ENCODE data around the gene TRIL.

DNA sequence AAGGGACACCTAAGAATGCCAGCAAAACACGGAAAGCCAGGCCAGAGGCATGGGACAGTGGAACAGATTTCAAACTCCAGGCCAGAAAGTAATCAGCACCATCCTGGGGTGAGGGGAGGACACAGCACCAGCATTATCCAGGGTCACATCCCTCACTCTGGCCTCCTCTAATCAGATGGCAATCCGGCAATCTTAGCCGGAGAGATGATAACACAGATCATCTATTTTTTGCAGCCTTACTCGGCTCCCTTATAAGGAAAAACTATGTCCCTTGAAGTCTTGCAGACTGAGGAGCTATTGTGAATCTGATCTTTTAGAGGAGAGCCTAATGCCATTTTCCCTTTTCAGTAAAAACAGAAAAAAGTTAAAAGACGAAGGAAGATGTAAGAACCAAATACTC is 16.5 kb downstream of the TRIL start:
- TF ChIP-seq KLF16 (IDR thresholded peaks at IDR 0.05) = no peak
- TF ChIP-seq ZNF274 (IDR thresholded peaks at IDR 0.05; ENCODE audit: borderline replicate concordance, low read depth, low read length) = no peak
- TF ChIP-seq ILK (tag; IDR thresholded peaks at IDR 0.05; ENCODE audit: borderline replicate concordance, low read depth) = no peak
- TF ChIP-seq, protein P1, sequence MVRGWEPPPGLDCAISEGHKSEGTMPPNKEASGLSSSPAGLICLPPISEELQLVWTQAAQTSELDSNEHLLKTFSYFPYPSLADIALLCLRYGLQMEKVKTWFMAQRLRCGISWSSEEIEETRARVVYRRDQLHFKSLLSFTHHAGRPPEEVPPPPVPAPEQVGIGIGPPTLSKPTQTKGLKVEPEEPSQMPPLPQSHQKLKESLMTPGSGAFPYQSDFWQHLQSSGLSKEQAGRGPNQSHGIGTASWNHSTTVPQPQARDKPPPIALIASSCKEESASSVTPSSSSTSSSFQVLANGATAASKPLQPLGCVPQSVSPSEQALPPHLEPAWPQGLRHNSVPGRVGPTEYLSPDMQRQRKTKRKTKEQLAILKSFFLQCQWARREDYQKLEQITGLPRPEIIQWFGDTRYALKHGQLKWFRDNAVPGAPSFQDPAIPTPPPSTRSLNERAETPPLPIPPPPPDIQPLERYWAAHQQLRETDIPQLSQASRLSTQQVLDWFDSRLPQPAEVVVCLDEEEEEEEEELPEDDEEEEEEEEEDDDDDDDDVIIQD (CRISPR knock-in tag; IDR thresholded peaks at IDR 0.05) = no peak
- no peak for TF ChIP-seq RB1 (IDR thresholded peaks at IDR 0.05; ENCODE audit: low read depth)
- TF ChIP-seq ZBTB43 (CRISPR knock-in tag; IDR thresholded peaks at IDR 0.05) = no peak
- no peak for TF ChIP-seq ZKSCAN1 (IDR thresholded peaks at IDR 0.05; ENCODE audit: low read depth, low read length)
- no peak for TF ChIP-seq XRCC5 (IDR thresholded peaks at IDR 0.05; ENCODE audit: low read depth, low read length)

Measured in K562 (cell line).